NCI-H2227 treated with DMSO at 0.1 percent for 48 hours (cell line): Measurements from ENCODE around the gene RCAN1.
"Not testable (repeated sequence)": the region's sequence is repeated elsewhere in the genome, so short reads cannot be mapped to it uniquely, and the experiment has no call there.

Experiments used
- DNase-seq: peaks from one replicate; lab custom pipeline; 2025; lab: John Stamatoyannopoulos, UW

RCAN1 gene

GRCh38 chr21:34514576-34515115 lies 100.3 kb downstream of the RCAN1 start:
- DNase-seq, result no peak

GRCh38 chr21:34513129-34513675 lies 101.7 kb downstream of the RCAN1 start:
- DNase-seq, result no peak

GRCh38 chr21:34511787-34512455 lies 103.0 kb downstream of the RCAN1 start, which contains the start of gene KCNE1:
KCNE1 (minus strand) TSS chr21:34512210; CDS start chr21:34449634, 62,576 bp downstream.
- DNase-seq, result no peak

GRCh38 chr21:34511181-34511580 lies 103.7 kb downstream of the RCAN1 start:
- no peak for DNase-seq

- DNase-seq, result no peak
Observed at GRCh38 chr21:34510148-34511142, 104.5 kb downstream of the RCAN1 start.

GRCh38 chr21:34509151-34509550 lies 105.8 kb downstream of the RCAN1 start:
- no peak for DNase-seq

- no peak for DNase-seq
Observed at GRCh38 chr21:34504595-34504994, 110.3 kb downstream of the RCAN1 start.

- no peak for DNase-seq
Observed at GRCh38 chr21:34502480-34503106, 112.3 kb downstream of the RCAN1 start.

- no peak for DNase-seq
Observed at GRCh38 chr21:34501716-34502115, 113.2 kb downstream of the RCAN1 start.

- no peak for DNase-seq
Observed at GRCh38 chr21:34500191-34500590, 114.7 kb downstream of the RCAN1 start.

GRCh38 chr21:34499116-34499515 lies 115.8 kb downstream of the RCAN1 start:
- DNase-seq, result no peak

- no peak for DNase-seq
Observed at GRCh38 chr21:34498623-34499022, 116.3 kb downstream of the RCAN1 start.

- not testable (repeated sequence) for DNase-seq
Observed at GRCh38 chr21:34483854-34484253, 131.1 kb downstream of the RCAN1 start.

GRCh38 chr21:34483435-34483834 lies 131.5 kb downstream of the RCAN1 start:
- not testable (repeated sequence) for DNase-seq

- not testable (repeated sequence) for DNase-seq
Observed at GRCh38 chr21:34467333-34467732, 147.6 kb downstream of the RCAN1 start.
